Upper lobe of right lung (tissue), 1 donor: ENCODE results near the gene PDCD1LG2. TPM values are rescaled to one million over a fixed set of nuclear protein-coding genes. Genes with fewer than 3 reads are reported as not detected.

Experiments used
- ATAC-seq: fragments of 200-7000 bp; cut with Tn5 transposase; one replicate; pipeline ENCODE4 v1.9.1; 2020; ENCODE audit warnings: mild to moderate bottlenecking, moderate library complexity
- DNase-seq: peaks from one replicate; pipeline ENCODE4 v3.0.0-alpha.2; 2020
- H3K27ac ChIP-seq: fragments of 200-600 bp; one replicate; pipeline ENCODE4 v1.8.0; 2022
- H3K27me3 ChIP-seq: fragments of 200-600 bp; one replicate; pipeline ENCODE4 v1.8.0; 2022; ENCODE audit warnings: mild to moderate bottlenecking
- H3K36me3 ChIP-seq: fragments of 200-600 bp; one replicate; pipeline ENCODE4 v1.8.0; 2022
- H3K4me1 ChIP-seq: fragments of 200-600 bp; one replicate; pipeline ENCODE4 v1.8.0; 2022
- H3K4me3 ChIP-seq: fragments of 200-600 bp; one replicate; pipeline ENCODE4 v1.8.0; 2022; ENCODE audit warnings: mild to moderate bottlenecking
- H3K9me3 ChIP-seq: fragments of 200-600 bp; one replicate; pipeline ENCODE4 v1.8.0; 2022
- CTCF ChIP-seq: fragments of 200-600 bp; IDR thresholded peaks from one replicate; pipeline ENCODE4 v1.8.0; 2022; ENCODE audit warnings: antibody characterized with exemption
- intact Hi-C: fragments of 100-400 bp; cut with DNase I; formaldehyde crosslinking; loops from one replicate; pipeline ENCODE4 v1.11.0; 2022
- total RNA-seq: library from RNA; stranded (reverse); fragmentation: NEBNext Ultra II Directional; extraction: Animal tissue kit (Norgen Biotek cat#: 25700); gene quantifications from one replicate; pipeline ENCODE4 v1.2.1, GENCODE V29; 2021
- donor health status: DM: no; HTN: yes; CAD: no; lungs with severe emphysema.

PDCD1LG2 gene
- total RNA-seq, 1 donor from 2014 or later = 6.3 TPM

DNA sequence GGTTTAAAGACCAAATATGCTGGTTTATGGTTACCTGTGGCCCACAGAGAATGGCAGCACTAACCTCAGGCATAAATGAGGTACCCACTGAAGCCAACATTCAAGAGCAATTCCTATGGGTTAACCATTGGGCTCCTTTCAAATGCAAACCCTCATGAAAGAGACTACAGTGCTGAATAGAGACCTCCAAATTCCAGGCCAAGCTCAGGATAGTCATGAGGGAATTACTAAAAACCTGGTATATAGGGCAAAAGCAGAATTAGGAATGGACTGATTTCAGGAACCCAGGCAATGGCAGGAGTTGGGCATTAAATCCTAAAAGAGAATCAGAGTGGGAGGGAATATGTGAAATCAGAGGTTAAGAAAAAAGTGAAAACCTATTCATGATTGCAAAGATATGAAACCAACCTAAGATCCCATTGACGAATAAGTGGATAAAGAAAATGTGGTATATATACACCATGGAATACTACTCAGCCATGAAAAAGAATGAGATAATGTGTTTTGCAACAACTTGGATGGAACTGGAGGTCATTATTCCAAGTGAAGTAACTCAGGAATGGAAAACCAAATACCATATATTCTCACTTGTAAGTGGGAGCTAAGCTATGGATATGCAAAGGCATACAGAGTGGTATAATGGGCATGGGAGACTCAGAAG, 51.6 kb downstream of the PDCD1LG2 start:
- Histone ChIP-seq H3K27me3 (no peaks in the 10 kb centered on the region), H3K4me1 (peaks cover 13% of the 10 kb centered on the region), H3K36me3 (no peaks in the 10 kb centered on the region), H3K4me3 (no peak overlapping the region), H3K27ac (no peak overlapping the region), H3K9me3 (no peaks in the 10 kb centered on the region)
- no peak for TF ChIP-seq CTCF
- intact Hi-C loops = no loop called here
- ATAC-seq (no peak), DNase-seq (no peak)

DNA sequence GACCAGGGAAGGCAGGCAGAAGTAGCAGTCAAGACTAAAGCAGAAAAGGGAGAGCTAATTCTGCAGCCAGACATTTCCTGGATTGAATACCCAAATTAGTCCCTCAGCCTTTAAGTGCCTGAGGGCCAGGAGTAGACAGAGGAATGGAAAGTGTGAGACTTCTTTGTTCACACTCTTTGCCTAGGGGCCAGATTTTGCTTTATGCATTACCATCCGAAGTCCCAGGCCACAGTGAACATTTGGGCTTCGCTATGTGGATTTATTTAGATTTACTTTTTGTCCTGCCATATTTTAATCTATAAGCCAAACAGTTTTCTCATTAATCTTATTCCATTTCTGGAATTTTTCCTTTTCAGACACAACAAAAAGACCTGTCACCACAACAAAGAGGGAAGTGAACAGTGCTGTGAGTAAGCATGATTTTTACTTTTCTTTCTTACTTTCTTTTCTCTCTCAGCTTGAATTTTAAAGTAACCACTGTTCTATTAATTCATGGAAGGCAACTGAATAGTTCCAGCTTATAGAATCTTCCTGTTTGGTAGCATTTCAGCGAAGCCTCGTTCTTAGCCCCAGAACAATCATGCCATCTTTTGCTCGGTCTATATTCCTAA, 52.6 kb downstream of the PDCD1LG2 start:
- Histone ChIP-seq H3K27me3 (no peaks in the 10 kb centered on the region), H3K9me3 (no peaks in the 10 kb centered on the region), H3K4me1 (peaks cover 5% of the 10 kb centered on the region), H3K36me3 (no peaks in the 10 kb centered on the region), H3K4me3 (no peak overlapping the region), H3K27ac (no peak overlapping the region)
- no peak for TF ChIP-seq CTCF
- intact Hi-C loops = no loop called here
- no peak for DNase-seq
- ATAC-seq = no peak

- Histone ChIP-seq H3K4me3 (no peak overlapping the region), H3K36me3 (no peaks in the 10 kb centered on the region), H3K27me3 (no peaks in the 10 kb centered on the region), H3K4me1 (no peaks in the 10 kb centered on the region), H3K9me3 (no peaks in the 10 kb centered on the region), H3K27ac (no peak overlapping the region)
- DNase-seq (no peak), ATAC-seq (no peak)
- intact Hi-C loops = no loop called here
- TF ChIP-seq CTCF = no peak
Observed at GRCh38 chr9:5563417-5563815, 53.1 kb downstream of the PDCD1LG2 start.

DNA sequence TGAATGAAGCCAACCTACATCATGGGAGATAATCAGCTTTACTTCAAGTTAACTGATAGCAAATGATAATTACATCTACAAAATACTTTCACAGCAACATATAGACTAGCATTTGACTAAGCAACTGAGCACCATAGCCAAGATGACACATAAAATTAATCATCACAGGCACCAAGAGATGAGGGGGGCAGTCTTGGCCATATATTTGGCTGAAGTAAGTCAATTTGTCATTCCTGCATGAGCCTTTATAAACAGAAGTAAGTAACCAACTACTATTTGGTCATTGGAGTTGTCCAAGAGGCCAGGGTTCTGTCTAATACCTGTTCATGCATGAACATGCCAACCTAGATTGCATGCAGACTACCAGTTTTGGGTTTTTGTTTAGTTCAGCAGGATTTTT, 53.6 kb downstream of the PDCD1LG2 start:
- H3K27ac ChIP-seq = no peak overlapping the region
- intact Hi-C loops = no loop called here

GRCh38 chr9:5566054-5566618, 55.8 kb downstream of the PDCD1LG2 start:
- DNase-seq (no peak), ATAC-seq (peak; percentile 53)

More for the DNA sequence above, 53.6 kb downstream of the PDCD1LG2 start:
- TF ChIP-seq CTCF = no peak
- H3K4me3 ChIP-seq = no peak overlapping the region
- no peaks in the 10 kb centered on the region for H3K9me3 ChIP-seq
- DNase-seq (no peak), ATAC-seq (no peak)
- no peaks in the 10 kb centered on the region for H3K4me1 ChIP-seq
- H3K36me3 ChIP-seq = no peaks in the 10 kb centered on the region
- no peaks in the 10 kb centered on the region for H3K27me3 ChIP-seq

More at GRCh38 chr9:5566054-5566618, 55.8 kb downstream of the PDCD1LG2 start:
- Histone ChIP-seq H3K4me1 (no peaks in the 10 kb centered on the region), H3K27me3 (no peaks in the 10 kb centered on the region), H3K36me3 (no peaks in the 10 kb centered on the region), H3K4me3 (no peak overlapping the region), H3K27ac (no peak overlapping the region), H3K9me3 (no peaks in the 10 kb centered on the region)
- no peak for TF ChIP-seq CTCF
- intact Hi-C loops = no loop called here
